AG10803 (cell line): ENCODE results near the gene GMDS.

ENCODE experiments used
- DNase-seq: peaks from one replicate; pipeline ENCODE4 v3.0.0; 2010; ENCODE audit warnings: low read depth
- H3K4me3 ChIP-seq: 2 replicates; pipeline ENCODE4 v1.5.1; 2011; ENCODE audit warnings: mild to moderate bottlenecking, low read length, control low read depth
- CTCF ChIP-seq: conservative IDR thresholded peaks from 2 replicates; pipeline ENCODE4 v1.5.1; 2011; ENCODE audit warnings: mild to moderate bottlenecking, low read length, control low read depth, inconsistent platforms

Gene GMDS

GRCh38 chr6:1786455-1787453 lies 458.7 kb downstream of the GMDS start:
- peak; percentile 16 for DNase-seq
- H3K4me3 ChIP-seq, result no peak overlapping the region
- no peak for TF ChIP-seq CTCF

GRCh38 chr6:1784422-1784884 lies 461.0 kb downstream of the GMDS start:
- no peak for TF ChIP-seq CTCF
- H3K4me3 ChIP-seq, result no peak overlapping the region
- DNase-seq, result no peak

DNA sequence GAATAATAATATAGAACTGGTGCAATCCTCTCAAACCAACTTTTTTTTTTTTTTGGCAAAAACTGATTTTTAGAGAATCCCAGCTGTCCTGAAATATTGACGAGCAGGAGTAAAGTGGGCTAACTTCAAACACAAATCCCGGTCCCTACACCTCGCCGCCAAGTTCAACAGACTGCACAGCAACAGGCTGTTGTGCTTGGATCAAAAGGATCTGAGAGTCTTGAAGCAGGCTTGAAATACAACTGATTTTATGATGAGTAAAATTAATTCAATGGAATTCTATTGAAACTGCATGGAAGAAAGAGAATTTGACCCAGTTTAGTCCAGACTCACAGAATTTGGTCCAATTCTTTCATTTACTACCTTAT lies 463.6 kb downstream of the GMDS start:
- DNase-seq, result no peak
- TF ChIP-seq CTCF, result no peak
- H3K4me3 ChIP-seq, result no peak overlapping the region

- no peak for DNase-seq
- no peak for TF ChIP-seq CTCF
- H3K4me3 ChIP-seq, result no peak overlapping the region
These were observed 464.1 kb downstream of the GMDS start for GRCh38 chr6:1781152-1781816.

GRCh38 chr6:1780251-1780867 lies 465.0 kb downstream of the GMDS start:
- TF ChIP-seq CTCF, result no peak
- H3K4me3 ChIP-seq, result no peak overlapping the region
- no peak for DNase-seq

- TF ChIP-seq CTCF, result no peak
- no peak overlapping the region for H3K4me3 ChIP-seq
- no peak for DNase-seq
These were observed 466.6 kb downstream of the GMDS start for GRCh38 chr6:1778686-1779235.
